Neural progenitor cell (in vitro differentiated cells): Measurements from ENCODE around the gene KCNH6.

Experiments used
- CTCF ChIP-seq: fragments of 200-600 bp; sonication (generic); IDR thresholded peaks from 2 replicates; pipeline ENCODE4 v1.5.1; 2017; ENCODE audit warnings: antibody characterized with exemption, mild to moderate bottlenecking
- EZH2 ChIP-seq: fragments of 200-600 bp; sonication (generic); IDR thresholded peaks from 2 replicates; pipeline ENCODE4 v1.6.1; 2017; ENCODE audit warnings: antibody characterized with exemption, mild to moderate bottlenecking, moderate library complexity
- EZH2phosphoT487 ChIP-seq: fragments of 200-600 bp; sonication (generic); IDR thresholded peaks from 2 replicates; pipeline ENCODE4 v1.6.1; 2017; ENCODE audit warnings: antibody characterized with exemption

- TF ChIP-seq CTCF (no peak), EZH2 (no peak), EZH2phosphoT487 (no peak)
Observed at GRCh38 chr17:63496177-63496576, 27.0 kb upstream of the KCNH6 start.
